H1 (cell line): ENCODE measurements around the gene ZC3H8. TPM values are rescaled to one million over a fixed set of nuclear protein-coding genes. Genes with fewer than 3 reads are reported as not detected.

ENCODE experiments used
- CTCF ChIA-PET: fragments of 300-600 bp; sonication (Branson Sonifier 250); formaldehyde crosslinking; loops from one replicate; lab custom pipeline; 2021; ENCODE audit not compliant: partially characterized antibody; lab: Charles Lee
- POLR2A ChIA-PET: fragments of 300-600 bp; sonication (Branson Sonifier 250); formaldehyde crosslinking; loops from one replicate; lab custom pipeline; 2021; ENCODE audit warnings: inconsistent platforms; ENCODE audit not compliant: partially characterized antibody; lab: Charles Lee
- DNase-seq, 2 experiments: peaks; one replicate each; pipeline versions ENCODE4 v3.0.0 to v3.0.0-alpha.2; 2010 to 2022; ENCODE audit warnings: low spot score in 2 of 2, low read depth in 1 of 2, mixed read lengths in 1 of 2
- FAIRE-seq: peaks from 2 replicates; lab custom pipeline; 2011; peaks lifted over from hg19 to GRCh38; lab: Jason Lieb, UNC
- H2AFZ ChIP-seq: 2 replicates; pipeline ENCODE4 v1.8.1; 2012; ENCODE audit warnings: low read length, inconsistent platforms
- H2AK5ac ChIP-seq: 2 replicates; pipeline ENCODE4 v1.6.1; 2013; ENCODE audit warnings: low read depth, low read length
- H2BK120ac ChIP-seq: replicated peaks from 2 replicates; pipeline ENCODE3; 2013; ENCODE audit warnings: low read depth, low read length, inconsistent platforms
- H2BK12ac ChIP-seq: 2 replicates; pipeline ENCODE4 v1.6.1; 2013; ENCODE audit warnings: low read depth, low read length
- H2BK15ac ChIP-seq: 2 replicates; pipeline ENCODE4 v1.6.1; 2013; ENCODE audit warnings: low read length
- H2BK20ac ChIP-seq: 2 replicates; pipeline ENCODE4 v1.6.1; 2013; ENCODE audit warnings: low read length
- H2BK5ac ChIP-seq: 2 replicates; pipeline ENCODE4 v1.6.1; 2013; ENCODE audit warnings: low read depth, low read length
- H3K14ac ChIP-seq: 2 replicates; pipeline ENCODE4 v1.6.1; 2013; ENCODE audit warnings: inconsistent platforms; ENCODE audit not compliant: insufficient read length
- H3K18ac ChIP-seq: 2 replicates; pipeline ENCODE4 v1.6.1; 2013; ENCODE audit warnings: low read length; ENCODE audit errors: extremely low read depth
- H3K23ac ChIP-seq: 2 replicates; pipeline ENCODE4 v1.6.1; 2013; ENCODE audit warnings: inconsistent platforms; ENCODE audit not compliant: insufficient read length
- H3K23me2 ChIP-seq: 2 replicates; pipeline ENCODE4 v1.6.1; 2013; ENCODE audit warnings: low read depth, low read length
- H3K27ac ChIP-seq: 2 replicates; pipeline ENCODE4 v1.6.1; 2011; ENCODE audit warnings: low read depth, low read length, inconsistent platforms
- H3K27me3 ChIP-seq, 4 experiments: replicated peaks in 1 of 4; 1 replicate in 1 of 4; 2 replicates in 3 of 4; pipeline versions ENCODE4 v1.6.1 to v1.8.1; 2011 to 2013; ENCODE audit warnings: low read length in 3 of 4, mild to moderate bottlenecking in 3 of 4, inconsistent platforms in 2 of 4, mixed read lengths in 2 of 4, moderate library complexity in 1 of 4; ENCODE audit not compliant: control insufficient read depth in 3 of 4, insufficient read depth in 3 of 4; ENCODE audit errors: extremely low read depth in 1 of 4
- H3K36me3 ChIP-seq, 4 experiments: 2 replicates each; pipeline versions ENCODE4 v1.6.1 to v1.8.1; 2011 to 2013; ENCODE audit warnings: mild to moderate bottlenecking in 4 of 4, low read length in 3 of 4, moderate library complexity in 2 of 4, control low read depth in 1 of 4, inconsistent platforms in 1 of 4; ENCODE audit not compliant: insufficient read depth in 4 of 4, control insufficient read depth in 2 of 4
- H3K4ac ChIP-seq: replicated peaks from 2 replicates; pipeline ENCODE3; 2013; ENCODE audit warnings: low read length, low read depth, mixed read lengths, inconsistent platforms; ENCODE audit not compliant: insufficient read length
- H3K4me1 ChIP-seq, 4 experiments: replicated peaks in 1 of 4; 1 replicate in 1 of 4; 2 replicates in 3 of 4; pipeline versions ENCODE4 v1.6.1 to v1.8.1; 2011 to 2013; ENCODE audit warnings: low read length in 3 of 4, inconsistent platforms in 2 of 4, mixed read lengths in 1 of 4; ENCODE audit not compliant: insufficient read depth in 4 of 4, control insufficient read depth in 3 of 4
- H3K4me2 ChIP-seq, 2 experiments: 2 replicates each; pipeline versions ENCODE4 v1.6.1 to v1.8.1; 2011 to 2013; ENCODE audit warnings: low read depth in 2 of 2, low read length in 2 of 2, control low read depth in 1 of 2, inconsistent platforms in 1 of 2, mild to moderate bottlenecking in 1 of 2; ENCODE audit not compliant: insufficient read depth in 1 of 2
- H3K4me3 ChIP-seq, 4 experiments: fragments of 200-600, 300-600 bp in 1 of 4; sonication (generic), shearing (Covaris generic), sonication (Bioruptor Twin) in 1 of 4; 2 replicates each; pipeline versions ENCODE4 v1.5.1 to v1.8.1; 2011 to 2016; ENCODE audit warnings: low read length in 4 of 4, low read depth in 3 of 4, control low read depth in 2 of 4, inconsistent platforms in 2 of 4, mild to moderate bottlenecking in 2 of 4, mixed read lengths in 1 of 4, moderate library complexity in 1 of 4; ENCODE audit not compliant: insufficient read depth in 2 of 4; ENCODE audit errors: extremely low read depth in 1 of 4
- H3K56ac ChIP-seq: replicated peaks from 2 replicates; pipeline ENCODE3; 2013; ENCODE audit warnings: low read depth, mild to moderate bottlenecking, mixed read lengths, low read length, inconsistent platforms; ENCODE audit not compliant: insufficient read length
- H3K79me1 ChIP-seq: 2 replicates; pipeline ENCODE4 v1.6.1; 2013; ENCODE audit warnings: low read depth, low read length, control low read depth
- H3K79me2 ChIP-seq, 2 experiments: 2 replicates each; pipeline versions ENCODE4 v1.6.1 to v1.8.1; 2012 to 2013; ENCODE audit warnings: low read length in 2 of 2, mild to moderate bottlenecking in 2 of 2, inconsistent platforms in 1 of 2; ENCODE audit not compliant: insufficient read depth in 2 of 2, control insufficient read depth in 1 of 2
- H3K9ac ChIP-seq, 4 experiments: replicated peaks in 1 of 4; 1 replicate in 1 of 4; 2 replicates in 3 of 4; pipeline versions ENCODE4 v1.6.1 to v1.8.1; 2011 to 2013; ENCODE audit warnings: low read depth in 3 of 4, low read length in 3 of 4, control low read depth in 2 of 4, mild to moderate bottlenecking in 2 of 4, moderate library complexity in 2 of 4, inconsistent platforms in 1 of 4; ENCODE audit errors: extremely low read depth in 1 of 4
- H3K9me3 ChIP-seq, 2 experiments: 2 replicates each; pipeline versions ENCODE4 v1.6.1 to v1.8.1; 2012 to 2013; ENCODE audit warnings: mild to moderate bottlenecking in 2 of 2, moderate library complexity in 2 of 2, control low read depth in 1 of 2, inconsistent platforms in 1 of 2, low read depth in 1 of 2, low read length in 1 of 2, mixed read lengths in 1 of 2; ENCODE audit not compliant: insufficient read depth in 2 of 2
- H4K20me1 ChIP-seq, 2 experiments: replicated peaks in 1 of 2; 2 replicates each; pipeline versions ENCODE3 to v1.8.1; 2011 to 2013; ENCODE audit warnings: inconsistent platforms in 2 of 2, low read length in 2 of 2, mild to moderate bottlenecking in 1 of 2; ENCODE audit not compliant: insufficient read depth in 2 of 2, control insufficient read depth in 1 of 2
- H4K5ac ChIP-seq: 2 replicates; pipeline ENCODE4 v1.6.1; 2013; ENCODE audit warnings: low read length, low read depth, mixed read lengths, inconsistent platforms; ENCODE audit not compliant: insufficient read length
- H4K8ac ChIP-seq: 2 replicates; pipeline ENCODE4 v1.8.0; 2013; ENCODE audit warnings: mild to moderate bottlenecking, moderate library complexity, low read length, inconsistent platforms; ENCODE audit not compliant: insufficient read depth; ENCODE audit errors: extremely low read depth
- H4K91ac ChIP-seq: replicated peaks from 2 replicates; pipeline ENCODE3; 2013; ENCODE audit warnings: low read length, mixed read lengths, inconsistent platforms; ENCODE audit not compliant: insufficient read length
- CHD2 ChIP-seq: IDR thresholded peaks from 2 replicates; pipeline ENCODE4 v1.6.1; 2012; ENCODE audit warnings: low read length, improper control_type of control experiment
- GTF2F1 ChIP-seq: IDR thresholded peaks from 2 replicates; pipeline ENCODE4 v1.6.1; 2012; ENCODE audit warnings: low read depth, low read length, improper control_type of control experiment, borderline replicate concordance
- HDAC6 ChIP-seq: IDR thresholded peaks from one replicate; pipeline ENCODE4 v1.7.1; 2012; ENCODE audit warnings: low read depth, mild to moderate bottlenecking, inconsistent platforms, low read length, moderate library complexity
- SUZ12 ChIP-seq: fragments of 200-600 bp; sonication (generic); IDR thresholded peaks from 2 replicates; pipeline ENCODE4 v1.6.1; 2012; ENCODE audit warnings: mild to moderate bottlenecking, inconsistent platforms, low read length, moderate library complexity, mixed read lengths
- YY1 ChIP-seq: IDR thresholded peaks from 2 replicates; pipeline ENCODE4 v1.6.1; 2011; ENCODE audit warnings: low read depth, mild to moderate bottlenecking, low read length
- WGBS, 2 experiments: shearing (Covaris generic) in 1 of 2; methylation state at CpG; one replicate each; pipeline versions ENCODE4 v1.1.6 to v1.1.7; 2013 to 2015; ENCODE audit warnings: low lambda C conversion rate in 2 of 2, mixed read lengths in 2 of 2, inconsistent platforms in 1 of 2, low coverage in 1 of 2, missing lambda C conversion rate in 1 of 2; ENCODE audit not compliant: insufficient replicate concordance in 2 of 2, insufficient coverage in 1 of 2, insufficient read length in 1 of 2; ENCODE audit errors: extremely low coverage in 1 of 2, missing lambda C conversion rate in 1 of 2; 5-methylcytosine and 5-hydroxymethylcytosine counted together
- polyA plus RNA-seq, 7 experiments: library from polyadenylated mRNA; depleted of rRNA in 3 of 7; stranded (reverse) in 5 of 7; unstranded in 2 of 7; fragments of >200 nt in 5 of 7; fragments of 200-250 nt in 2 of 7; gene quantifications; 1 replicate in 5 of 7; 2 replicates in 1 of 7; 4 replicates in 1 of 7; pipeline versions ENCODE4 v1.2.1 to v1.2.3, GENCODE V29; 2011 to 2013; ENCODE audit warnings: missing spikeins in 2 of 7, mixed read lengths in 2 of 7
- total RNA-seq: library from RNA; stranded (reverse); fragmentation: NEBNext Ultra II Directional; extraction: Animal tissue kit (Norgen Biotek cat#: 25700); gene quantifications from 2 replicates; pipeline ENCODE4 v1.2.1, GENCODE V29; 2021

Gene ZC3H8
- total and polyA plus RNA-seq, 2 of the 8 experiments (the other 6 are each of a cell fraction or from before 2014, with no cell fraction given): 1.9 to 7.1 TPM

GRCh38 chr2:112165296-112165695, 89.5 kb downstream of the ZC3H8 start:
- Histone ChIP-seq H3K56ac (no peak overlapping the region), H3K23ac (no peak overlapping the region), H3K18ac (no peak overlapping the region), H3K23me2 (no peaks in the 10 kb centered on the region), H2BK5ac (no peak overlapping the region), H3K4me2 (no peak overlapping the region), H3K4me3 (no peak overlapping the region), H2BK20ac (no peak overlapping the region), H2BK12ac (no peak overlapping the region), H3K9ac (no peak overlapping the region), H3K4me1 (no peaks in the 10 kb centered on the region), H3K9me3 (no peaks in the 10 kb centered on the region), H2AFZ (no peak overlapping the region), H2BK15ac (no peak overlapping the region), H2AK5ac (no peak overlapping the region), H4K91ac (no peak overlapping the region), H3K14ac (no peak overlapping the region), H2BK120ac (no peak overlapping the region), H3K4ac (no peak overlapping the region), H3K27ac (no peak overlapping the region), H3K79me1 (no peaks in the 10 kb centered on the region), H3K79me2 (no peaks in the 10 kb centered on the region), H4K8ac (no peak overlapping the region), H3K36me3 (no peaks in the 10 kb centered on the region), H4K20me1 (no peaks in the 10 kb centered on the region), H4K5ac (no peak overlapping the region), H3K27me3 (no peaks in the 10 kb centered on the region)
- POLR2A ChIA-PET: no interaction called here
- DNase-seq: no peak
- CTCF ChIA-PET: interaction anchor here (1.3 kb wide), 1 partner anchor 43 kb away, joined by 5 read pairs; no protein-coding TSS in a partner anchor
- 88% methylated on average over 4 of the region's 4 CpGs; no CpG with 5 or more reads in 1 of the 2 experiments for WGBS, 2 experiments
- no peak for FAIRE-seq
- TF ChIP-seq HDAC6 (no peak), CHD2 (no peak), GTF2F1 (no peak), YY1 (no peak), SUZ12 (no peak)
